Measurements from ENCODE around the gene KRTAP4-4. TPM values are rescaled to one million over a fixed set of nuclear protein-coding genes. Genes with fewer than 3 reads are reported as not detected.

Gene KRTAP4-4
- total RNA-seq, 1 donor from 2014 or later = not detected

Other genes with a start within 250 kb of the KRTAP4-4 start
- gene KRT23, start 223.1 kb downstream of the KRTAP4-4 start, total RNA-seq = 0.33 TPM
- not detected for gene KRT39, start 193.8 kb downstream of the KRTAP4-4 start, total RNA-seq
- gene KRT40, start 176.4 kb downstream of the KRTAP4-4 start, total RNA-seq = not detected
- gene KRTAP3-3, start 166.6 kb downstream of the KRTAP4-4 start, total RNA-seq = not detected
- not detected for gene KRTAP3-2, start 160.8 kb downstream of the KRTAP4-4 start, total RNA-seq
- gene KRTAP3-1, start 151.6 kb downstream of the KRTAP4-4 start, total RNA-seq = not detected
- gene KRTAP1-5, start 133.5 kb downstream of the KRTAP4-4 start, total RNA-seq = not detected
- gene KRTAP1-4, start 130.6 kb downstream of the KRTAP4-4 start, total RNA-seq = not detected
- gene KRTAP1-3, start 125.9 kb downstream of the KRTAP4-4 start, total RNA-seq = not detected
- not detected for gene KRTAP1-1, start 119.3 kb downstream of the KRTAP4-4 start, total RNA-seq
- not detected for gene KRTAP2-1, start 113.4 kb downstream of the KRTAP4-4 start, total RNA-seq
- gene KRTAP2-2, start 105.5 kb downstream of the KRTAP4-4 start, total RNA-seq = not detected
- not detected for gene KRTAP2-3, start 100.6 kb downstream of the KRTAP4-4 start, total RNA-seq
- not detected for gene KRTAP2-4, start 94.9 kb downstream of the KRTAP4-4 start, total RNA-seq
- gene KRTAP4-7, start 76.6 kb downstream of the KRTAP4-4 start, total RNA-seq = not detected
- gene KRTAP4-8, start 62.6 kb downstream of the KRTAP4-4 start, total RNA-seq = not detected
- gene KRTAP4-16, start 58.5 kb downstream of the KRTAP4-4 start, total RNA-seq = not detected
- not detected for gene KRTAP4-9, start 55.4 kb downstream of the KRTAP4-4 start, total RNA-seq
- not detected for gene KRTAP4-11, start 42.4 kb downstream of the KRTAP4-4 start, total RNA-seq
- not detected for gene KRTAP4-12, start 36.6 kb downstream of the KRTAP4-4 start, total RNA-seq
- not detected for gene KRTAP4-6, start 20.2 kb downstream of the KRTAP4-4 start, total RNA-seq
- not detected for gene KRTAP4-5, start 10.9 kb downstream of the KRTAP4-4 start, total RNA-seq
- gene KRTAP4-3, start 7.5 kb upstream of the KRTAP4-4 start, total RNA-seq = not detected
- gene KRTAP4-2, start 17.5 kb upstream of the KRTAP4-4 start, total RNA-seq = not detected
- gene KRTAP4-1, start 24.2 kb upstream of the KRTAP4-4 start, total RNA-seq = not detected
- gene KRTAP9-1, start 29.1 kb upstream of the KRTAP4-4 start, total RNA-seq = not detected
- gene KRTAP9-2, start 65.9 kb upstream of the KRTAP4-4 start, total RNA-seq = not detected
- not detected for gene KRTAP9-3, start 71.7 kb upstream of the KRTAP4-4 start, total RNA-seq
- gene KRTAP9-8, start 77.3 kb upstream of the KRTAP4-4 start, total RNA-seq = not detected
- gene KRTAP9-4, start 88.9 kb upstream of the KRTAP4-4 start, total RNA-seq = not detected
- gene KRTAP9-9, start 94.6 kb upstream of the KRTAP4-4 start, total RNA-seq = not detected
- gene KRTAP9-6, start 104.6 kb upstream of the KRTAP4-4 start, total RNA-seq = not detected
- gene KRTAP9-7, start 115.0 kb upstream of the KRTAP4-4 start, total RNA-seq = not detected
- gene KRTAP29-1, start 142.1 kb upstream of the KRTAP4-4 start, total RNA-seq = not detected
- not detected for gene KRTAP16-1, start 148.6 kb upstream of the KRTAP4-4 start, total RNA-seq
- gene KRTAP17-1, start 155.0 kb upstream of the KRTAP4-4 start, total RNA-seq = not detected
- gene KRT33A, start 190.1 kb upstream of the KRTAP4-4 start, total RNA-seq = not detected
- gene KRT33B, start 209.1 kb upstream of the KRTAP4-4 start, total RNA-seq = not detected
- gene KRT34, start 221.6 kb upstream of the KRTAP4-4 start, total RNA-seq = not detected
- gene KRT31, start 236.9 kb upstream of the KRTAP4-4 start, total RNA-seq = not detected